Gastroesophageal sphincter (tissue), 4 donors: ENCODE results near the gene CCNI. TPM values are rescaled to one million over a fixed set of nuclear protein-coding genes. Genes with fewer than 3 reads are reported as not detected.
"Not testable (repeated sequence)": the region's sequence is repeated elsewhere in the genome, so short reads cannot be mapped to it uniquely, and the experiment has no call there.

Experiments
- ATAC-seq: fragments of 150-250 bp; one replicate; pipeline ENCODE4 v1.9.1; 2016; ENCODE audit warnings: mild to moderate bottlenecking, moderate library complexity
- H3K27ac ChIP-seq, 4 donors: fragments of 200-600 bp; sonication (generic) in 3 of 4; 1 replicate in 3 of 4; 2 replicates in 1 of 4; pipeline ENCODE4 v1.5.1; 2016 to 2019
- H3K27me3 ChIP-seq: fragments of 200-600 bp; sonication (generic); one replicate; pipeline ENCODE4 v1.5.1; 2019
- H3K36me3 ChIP-seq, 2 donors: fragments of 200-600 bp; sonication (generic); one replicate each; pipeline ENCODE4 v1.5.1; 2019; ENCODE audit warnings: control low read depth in 1 of 2
- H3K4me1 ChIP-seq, 3 donors: fragments of 200-600 bp; sonication (generic); 1 replicate in 2 of 3; 2 replicates in 1 of 3; pipeline ENCODE4 v1.5.1; 2016 to 2019; ENCODE audit warnings: control low read depth in 2 of 3
- H3K4me3 ChIP-seq, 2 donors: fragments of 200-600 bp; sonication (generic); one replicate each; pipeline ENCODE4 v1.5.1; 2019; ENCODE audit warnings: mild to moderate bottlenecking in 1 of 2, moderate library complexity in 1 of 2
- H3K9me3 ChIP-seq, 3 donors: fragments of 200-600 bp; sonication (generic); one replicate each; pipeline ENCODE4 v1.5.1; 2017 to 2019; ENCODE audit warnings: control low read depth in 2 of 3
- EP300 ChIP-seq: sonication (generic); formaldehyde crosslinking; IDR thresholded peaks from one replicate; pipeline ENCODE4 v1.6.1; 2017; ENCODE audit warnings: antibody characterized with exemption, mild to moderate bottlenecking
- POLR2A ChIP-seq, 2 donors: fragments of 450-650 bp; IDR thresholded peaks; one replicate each; pipeline ENCODE4 v1.6.1; 2017; ENCODE audit warnings: antibody characterized with exemption in 2 of 2, mild to moderate bottlenecking in 2 of 2, moderate library complexity in 1 of 2
- POLR2AphosphoS5 ChIP-seq: sonication (generic); formaldehyde crosslinking; IDR thresholded peaks from one replicate; pipeline ENCODE4 v1.6.1; 2017; ENCODE audit warnings: antibody characterized with exemption
- WGBS, 2 donors: methylation state at CpG; one replicate each; pipeline ENCODE4 v1.1.5; 2018; ENCODE audit warnings: low coverage in 1 of 2; 5-methylcytosine and 5-hydroxymethylcytosine counted together
- total RNA-seq, 4 donors: library from RNA; depleted of rRNA; stranded (reverse); fragments of >200 nt; gene quantifications; one replicate each; pipeline ENCODE4 v1.1.0, GENCODE V29; 2016
- TF ChIP-seq, protein P1 (sequence below), 4 experiments: fragments of 200-600 bp in 2 of 4; fragments of 450-650 bp in 2 of 4; sonication (generic) in 1 of 4; IDR thresholded peaks; one replicate each; pipeline ENCODE4 v1.5.1; 2017 to 2019; ENCODE audit warnings: antibody characterized with exemption in 4 of 4, mild to moderate bottlenecking in 2 of 4, moderate library complexity in 2 of 4

CCNI gene
- total RNA-seq, 4 donors from 2014 or later = 307 to 378 (median 358) TPM

DNA sequence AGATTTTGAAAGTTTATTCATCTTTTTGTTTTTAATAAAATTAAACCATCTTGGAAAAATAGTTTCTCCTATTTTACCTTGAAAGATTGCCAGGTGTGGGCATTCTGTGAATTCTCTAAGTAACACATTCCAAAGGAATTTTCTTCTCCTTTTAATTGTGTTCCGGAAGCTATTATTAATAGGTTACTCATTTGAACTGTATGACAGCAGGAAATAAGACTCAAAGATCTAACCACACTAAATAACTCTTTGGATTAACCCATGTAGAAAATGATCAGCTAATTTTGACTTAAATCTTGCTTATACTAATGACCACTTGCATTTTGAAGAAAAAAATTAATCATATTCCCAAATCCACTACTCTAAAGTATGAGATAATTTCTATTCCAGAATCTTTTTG lies 17.6 kb upstream of the CCNI start:
- Histone ChIP-seq H3K27ac (no peak overlapping the region), H3K27me3 (no peaks in the 10 kb centered on the region), H3K4me3 (no peak overlapping the region), H3K36me3 (no peaks in the 10 kb centered on the region), H3K4me1 (peaks cover 0 to 8% (median 6%) of the 10 kb centered on the region in 3 donors), H3K9me3 (no peaks in the 10 kb centered on the region)
- 57 to 67% methylated on average over 1 of the region's 1 CpG for WGBS, 2 donors
- no peak for ATAC-seq
- TF ChIP-seq, protein P1, sequence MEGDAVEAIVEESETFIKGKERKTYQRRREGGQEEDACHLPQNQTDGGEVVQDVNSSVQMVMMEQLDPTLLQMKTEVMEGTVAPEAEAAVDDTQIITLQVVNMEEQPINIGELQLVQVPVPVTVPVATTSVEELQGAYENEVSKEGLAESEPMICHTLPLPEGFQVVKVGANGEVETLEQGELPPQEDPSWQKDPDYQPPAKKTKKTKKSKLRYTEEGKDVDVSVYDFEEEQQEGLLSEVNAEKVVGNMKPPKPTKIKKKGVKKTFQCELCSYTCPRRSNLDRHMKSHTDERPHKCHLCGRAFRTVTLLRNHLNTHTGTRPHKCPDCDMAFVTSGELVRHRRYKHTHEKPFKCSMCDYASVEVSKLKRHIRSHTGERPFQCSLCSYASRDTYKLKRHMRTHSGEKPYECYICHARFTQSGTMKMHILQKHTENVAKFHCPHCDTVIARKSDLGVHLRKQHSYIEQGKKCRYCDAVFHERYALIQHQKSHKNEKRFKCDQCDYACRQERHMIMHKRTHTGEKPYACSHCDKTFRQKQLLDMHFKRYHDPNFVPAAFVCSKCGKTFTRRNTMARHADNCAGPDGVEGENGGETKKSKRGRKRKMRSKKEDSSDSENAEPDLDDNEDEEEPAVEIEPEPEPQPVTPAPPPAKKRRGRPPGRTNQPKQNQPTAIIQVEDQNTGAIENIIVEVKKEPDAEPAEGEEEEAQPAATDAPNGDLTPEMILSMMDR (IDR thresholded peaks at IDR 0.05) = no peak
- no peak for TF ChIP-seq POLR2AphosphoS5
- no peak for TF ChIP-seq POLR2A (IDR thresholded peaks at IDR 0.05)
- no peak for TF ChIP-seq EP300

DNA sequence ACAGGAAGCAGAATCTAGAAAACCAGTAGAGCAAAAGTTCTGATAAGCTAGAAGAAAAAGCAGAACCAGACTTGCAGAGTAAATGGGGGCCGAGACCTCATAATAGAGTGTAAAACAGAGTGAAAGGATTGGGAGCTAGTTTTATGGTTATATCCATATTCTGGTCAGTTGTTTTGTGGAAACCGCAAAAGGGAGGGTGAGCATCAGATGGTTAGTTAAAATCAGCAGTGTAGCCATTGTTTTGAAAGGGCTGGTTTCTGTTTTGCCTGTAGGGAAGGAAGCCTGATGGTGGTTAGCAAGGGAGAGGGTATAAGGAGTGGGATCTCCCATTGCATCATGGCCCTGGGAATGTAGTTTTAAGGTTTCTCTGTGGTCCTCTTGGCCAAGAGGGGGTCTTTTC lies 17.2 kb upstream of the CCNI start:
- no peak for ATAC-seq
- Histone ChIP-seq H3K27ac (no peak overlapping the region), H3K36me3 (no peaks in the 10 kb centered on the region), H3K27me3 (no peaks in the 10 kb centered on the region), H3K4me1 (peaks cover 0 to 8% (median 6%) of the 10 kb centered on the region in 3 donors), H3K4me3 (no peak overlapping the region), H3K9me3 (no peaks in the 10 kb centered on the region)
- no peak for TF ChIP-seq EP300
- no peak for TF ChIP-seq POLR2A (IDR thresholded peaks at IDR 0.05)
- no peak for TF ChIP-seq POLR2AphosphoS5
- TF ChIP-seq, protein P1 (IDR thresholded peaks at IDR 0.05) = no peak
- WGBS, 2 donors = 84 to 94% methylated on average over 2 of the region's 2 CpGs

DNA sequence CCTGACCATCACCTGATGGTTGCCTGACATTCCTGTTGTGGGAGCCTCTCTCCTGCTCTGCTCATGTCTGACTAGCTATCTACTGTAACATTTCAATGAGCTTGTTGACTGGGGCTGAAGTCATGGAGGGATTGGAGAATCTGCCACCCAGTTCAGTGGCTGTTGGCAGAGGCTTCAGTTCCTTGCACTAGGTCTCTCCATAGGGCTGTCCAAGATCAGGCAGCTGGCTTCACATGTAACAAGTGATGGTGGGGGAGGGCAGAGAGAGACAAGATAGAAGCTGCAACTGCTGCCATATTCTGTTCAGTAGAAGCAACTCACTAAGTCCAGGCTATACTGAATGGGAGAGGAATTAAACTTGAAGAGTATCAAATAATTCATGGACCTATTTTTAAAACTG lies 14.1 kb upstream of the CCNI start:
- TF ChIP-seq POLR2AphosphoS5 (no peak), POLR2A (IDR thresholded peaks at IDR 0.05) (no peak), EP300 (no peak)
- TF ChIP-seq, protein P1 (IDR thresholded peaks at IDR 0.05) = no peak
- Histone ChIP-seq H3K9me3 (no peaks in the 10 kb centered on the region), H3K27ac (no peak overlapping the region), H3K36me3 (no peaks in the 10 kb centered on the region), H3K4me3 (no peak overlapping the region), H3K4me1 (no peaks in the 10 kb centered on the region), H3K27me3 (no peaks in the 10 kb centered on the region)
- ATAC-seq = no peak

DNA sequence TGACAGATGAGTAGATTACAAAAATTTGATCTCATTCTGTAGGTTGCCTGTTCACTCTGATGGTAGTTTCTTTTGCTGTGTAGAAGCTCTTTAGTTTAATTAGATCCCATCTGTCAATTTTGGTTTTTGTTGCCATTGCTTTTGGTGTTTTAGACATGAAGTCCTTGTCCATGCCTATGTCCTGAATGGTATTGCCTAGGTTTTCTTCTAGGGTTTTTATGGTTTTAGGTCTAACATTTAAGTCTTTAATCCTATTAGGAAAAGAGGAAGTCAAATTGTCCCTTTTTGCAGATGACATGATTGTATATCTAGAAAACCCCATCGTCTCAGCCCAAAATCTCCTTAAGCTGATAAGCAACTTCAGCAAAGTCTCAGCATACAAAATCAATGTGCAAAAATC lies 11.2 kb upstream of the CCNI start:
- H3K4me3 ChIP-seq, H3K27me3 ChIP-seq, H3K36me3 ChIP-seq, H3K4me1 ChIP-seq, H3K9me3 ChIP-seq, H3K27ac ChIP-seq, ATAC-seq: not testable (repeated sequence)
- 100% methylated on average over 1 of the region's 1 CpG; no CpG with 5 or more reads in 1 of the 2 donors for WGBS, 2 donors

DNA sequence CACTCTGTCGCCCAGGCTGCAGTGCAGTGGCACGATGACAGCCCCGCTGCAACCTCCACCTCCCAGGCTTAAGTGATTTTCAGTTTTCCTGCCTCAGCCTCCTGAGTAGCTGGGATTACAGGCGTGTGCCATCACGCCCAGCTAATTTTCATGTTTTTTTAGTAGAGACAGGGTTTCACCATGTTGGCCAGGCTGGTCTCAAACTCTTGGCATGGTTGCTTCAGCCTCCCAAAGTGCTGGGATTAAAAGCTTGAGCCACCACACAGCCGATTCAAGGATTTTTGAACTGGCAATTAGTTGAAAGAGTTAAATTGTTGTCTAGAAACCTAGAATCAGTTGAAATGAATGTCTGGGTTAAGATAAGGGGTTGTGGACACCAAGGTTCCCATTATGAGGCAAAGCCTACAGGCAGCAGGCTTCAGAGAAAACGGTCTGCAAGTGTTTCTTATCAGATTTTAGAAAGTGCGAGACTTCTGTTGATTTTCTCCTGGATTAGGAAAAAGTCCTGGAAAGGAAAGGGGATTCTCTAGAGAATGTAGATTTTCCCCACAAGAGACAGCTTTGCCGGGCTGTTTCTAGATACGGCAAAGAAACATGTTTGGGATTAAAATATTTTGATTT lies 8.3 kb upstream of the CCNI start:
- 86 to 90% methylated on average over 6 to 9 of the region's 10 CpGs for WGBS, 2 donors
- no peak for ATAC-seq
- no peaks in the 10 kb centered on the region for H3K27me3 ChIP-seq
- H3K4me3 ChIP-seq = no peak overlapping the region
- peaks cover 0 to 5% (median 0%) of the 10 kb centered on the region in 3 donors for H3K4me1 ChIP-seq
- TF ChIP-seq POLR2A (IDR thresholded peaks at IDR 0.05) = no peak
- TF ChIP-seq POLR2AphosphoS5 = no peak
- TF ChIP-seq EP300 = no peak
- no peaks in the 10 kb centered on the region for H3K9me3 ChIP-seq
- H3K27ac ChIP-seq = no peak overlapping the region
- no peaks in the 10 kb centered on the region for H3K36me3 ChIP-seq

DNA sequence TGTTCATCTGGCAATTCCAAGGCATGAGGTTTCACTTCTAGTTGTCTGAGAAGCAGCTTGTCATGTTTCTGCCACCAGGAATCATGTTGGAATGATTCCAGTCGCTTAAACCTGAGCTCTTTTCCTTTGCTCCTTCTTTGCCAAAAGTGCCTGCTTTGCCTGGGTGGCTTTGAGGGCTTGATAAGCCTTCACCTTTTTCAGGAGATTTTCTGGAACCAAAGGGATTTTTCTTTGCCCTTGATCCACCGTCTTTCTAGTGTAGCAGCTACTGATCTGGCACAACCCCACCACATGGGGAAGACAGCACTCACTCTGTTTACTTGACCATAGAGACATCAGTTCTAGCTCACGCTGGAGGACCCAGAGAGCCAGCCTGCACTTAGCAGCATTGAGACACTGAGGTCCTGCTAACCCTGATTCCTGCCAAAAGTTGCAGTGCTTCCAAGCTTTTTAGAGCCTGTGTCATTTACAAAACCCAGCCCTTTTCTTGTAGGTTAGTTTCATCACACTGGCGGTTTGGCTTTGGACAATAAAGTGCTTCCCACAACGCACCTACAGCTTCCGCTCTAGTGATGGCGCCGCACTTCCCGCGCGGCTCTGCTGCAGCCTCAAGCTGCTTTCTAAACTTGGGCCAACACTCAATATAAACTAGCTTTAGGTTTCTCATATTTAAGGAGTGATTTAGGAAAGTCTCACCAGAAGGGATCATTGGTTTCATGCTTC lies 7.3 kb upstream of the CCNI start:
- WGBS, 2 donors = 88 to 93% methylated on average over 3 to 11 of the region's 11 CpGs
- TF ChIP-seq POLR2A (IDR thresholded peaks at IDR 0.05) (no peak), EP300 (no peak), POLR2AphosphoS5 (no peak)
- TF ChIP-seq, protein P1 (IDR thresholded peaks at IDR 0.05) = no peak

DNA sequence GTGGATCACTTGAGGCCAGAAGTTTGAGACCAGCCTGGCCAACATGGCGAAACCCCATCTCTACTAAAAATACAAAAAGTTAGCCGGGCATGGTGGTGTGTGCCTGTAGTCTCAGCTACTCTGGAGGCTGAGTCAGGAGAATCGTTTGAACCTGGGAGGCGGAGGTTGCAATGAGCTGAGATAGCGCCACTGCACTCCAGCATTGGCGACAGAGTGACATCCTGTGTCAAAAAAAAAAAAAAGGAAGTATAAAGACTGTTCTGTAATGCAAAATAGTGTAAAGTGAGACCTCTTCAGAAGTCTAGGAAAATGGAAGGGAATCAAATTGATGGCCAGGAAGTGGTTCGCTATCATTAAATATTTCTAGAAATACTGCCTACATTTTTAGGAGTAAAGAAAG lies 5.0 kb upstream of the CCNI start:
- H3K4me3 ChIP-seq, ATAC-seq, H3K9me3 ChIP-seq, H3K27me3 ChIP-seq, H3K36me3 ChIP-seq, H3K27ac ChIP-seq: not testable (repeated sequence)
- peaks cover 0 to 24% (median 2%) of the 10 kb centered on the region in 3 donors for H3K4me1 ChIP-seq
- WGBS, 2 donors = 84 to 90% methylated on average over 7 of the region's 7 CpGs

More for the DNA sequence above, 7.3 kb upstream of the CCNI start:
- Histone ChIP-seq H3K9me3 (no peaks in the 10 kb centered on the region), H3K36me3 (no peaks in the 10 kb centered on the region), H3K4me3 (no peak overlapping the region), H3K27me3 (no peaks in the 10 kb centered on the region), H3K4me1 (peaks cover 0 to 8% (median 0%) of the 10 kb centered on the region in 3 donors), H3K27ac (no peak overlapping the region)
- ATAC-seq = no peak
